Rectal smooth muscle tissue (tissue), 1 donor: ENCODE measurements around the gene TSHZ3.

Experiments used
- H3K27ac ChIP-seq: one replicate; pipeline ENCODE4 v1.7.0; 2013; ENCODE audit warnings: low read depth, low read length, inconsistent platforms
- H3K27me3 ChIP-seq: one replicate; pipeline ENCODE4 v1.7.0; 2013; ENCODE audit warnings: low read length; ENCODE audit not compliant: control insufficient read depth, insufficient read depth
- H3K36me3 ChIP-seq: one replicate; pipeline ENCODE4 v1.7.0; 2013; ENCODE audit warnings: low read length; ENCODE audit not compliant: control insufficient read depth, insufficient read depth
- H3K4me1 ChIP-seq: one replicate; pipeline ENCODE4 v1.7.0; 2013; ENCODE audit warnings: low read length; ENCODE audit not compliant: control insufficient read depth, insufficient read depth
- H3K4me3 ChIP-seq: one replicate; pipeline ENCODE4 v1.7.0; 2013; ENCODE audit warnings: low read length
- H3K9ac ChIP-seq: one replicate; pipeline ENCODE4 v1.7.0; 2013; ENCODE audit warnings: low read length

TSHZ3 gene

DNA sequence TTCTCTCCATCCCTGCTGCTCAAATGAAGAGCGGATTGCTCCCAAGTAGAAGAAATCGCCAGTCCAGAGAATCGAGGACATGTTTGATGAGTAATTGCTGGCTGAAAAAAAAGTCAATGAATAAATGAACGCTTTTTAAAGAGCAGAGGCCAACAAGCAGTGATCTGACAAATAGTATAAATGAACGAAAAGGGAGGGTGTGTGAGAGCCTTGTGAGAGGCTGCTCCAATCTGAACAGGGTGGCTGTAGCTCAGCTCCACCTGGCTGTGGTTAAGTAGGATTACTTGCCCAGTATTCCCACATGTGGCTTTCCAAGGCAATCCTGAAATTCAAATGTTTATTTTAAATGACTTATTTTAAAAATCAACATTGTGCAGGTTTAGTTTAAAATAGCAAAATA is 117.1 kb downstream of the TSHZ3 start:
- Histone ChIP-seq H3K36me3 (no peaks in the 10 kb centered on the region), H3K27ac (no peak overlapping the region), H3K4me3 (no peak overlapping the region), H3K27me3 (no peaks in the 10 kb centered on the region), H3K9ac (no peak overlapping the region), H3K4me1 (no peaks in the 10 kb centered on the region)

DNA sequence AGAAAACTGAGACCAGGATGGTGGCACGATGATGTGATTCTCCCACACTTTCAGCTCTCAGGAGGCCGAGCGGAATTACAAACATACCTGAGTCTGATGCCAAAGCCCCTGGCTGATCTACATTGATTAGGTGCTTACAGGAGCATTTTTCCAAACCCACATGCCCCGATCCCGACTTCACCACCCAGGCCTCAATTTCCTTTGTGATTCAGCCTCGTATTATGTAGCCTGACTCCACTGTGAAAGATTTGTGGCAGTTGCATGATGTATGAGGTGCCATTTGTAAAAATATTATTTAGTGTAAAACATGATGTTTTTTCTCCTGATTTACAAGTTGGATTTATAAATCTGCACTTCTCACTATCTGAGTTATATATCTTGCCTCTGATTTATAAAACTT is 118.0 kb downstream of the TSHZ3 start:
- Histone ChIP-seq H3K27me3 (no peaks in the 10 kb centered on the region), H3K4me1 (no peaks in the 10 kb centered on the region), H3K36me3 (no peaks in the 10 kb centered on the region), H3K27ac (no peak overlapping the region), H3K4me3 (no peak overlapping the region), H3K9ac (no peak overlapping the region)

DNA sequence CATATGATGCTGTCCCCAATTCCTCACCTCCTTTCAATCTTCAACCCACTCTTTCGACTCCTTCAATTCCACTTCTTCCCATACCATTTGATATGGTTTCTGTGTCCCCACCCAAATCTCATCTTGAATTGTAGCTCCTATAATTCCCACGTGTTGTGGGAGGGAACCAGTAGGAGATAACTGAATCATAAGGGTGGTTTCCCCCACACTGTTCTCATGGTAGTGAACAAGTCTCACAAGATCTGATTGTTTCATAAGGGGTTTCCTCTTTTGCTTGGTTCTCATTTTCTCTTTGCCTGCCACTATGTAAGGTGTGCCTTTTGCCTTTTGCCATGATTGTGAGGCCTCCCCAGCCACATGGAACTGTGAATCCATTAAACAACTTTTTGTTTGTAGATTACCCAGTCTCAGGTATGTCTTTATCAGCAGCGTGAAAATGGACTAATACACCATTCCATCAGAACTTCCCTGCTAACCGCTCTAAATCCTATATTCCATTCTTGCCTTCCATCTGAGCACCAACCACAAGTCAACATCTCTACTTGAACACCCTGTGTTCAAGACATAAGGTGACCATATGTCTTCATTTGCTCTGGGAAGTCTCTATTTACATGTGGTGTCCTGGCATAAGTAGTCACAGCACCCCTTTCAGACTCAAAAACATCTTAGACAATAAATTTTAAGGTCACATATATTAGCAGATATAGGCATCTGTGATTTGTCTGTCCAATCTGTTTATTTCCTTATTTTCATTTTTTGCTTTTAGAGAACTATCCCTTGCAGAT is 122.9 kb downstream of the TSHZ3 start:
- no peaks in the 10 kb centered on the region for H3K27me3 ChIP-seq
- no peaks in the 10 kb centered on the region for H3K36me3 ChIP-seq
- H3K4me3 ChIP-seq, result no peak overlapping the region
- no peaks in the 10 kb centered on the region for H3K4me1 ChIP-seq
- H3K27ac ChIP-seq, result no peak overlapping the region
- no peak overlapping the region for H3K9ac ChIP-seq
